ENCODE data around the gene SWI5. TPM values are rescaled to one million over a fixed set of nuclear protein-coding genes. Genes with fewer than 3 reads are reported as not detected.

Gene SWI5
- total and polyA plus RNA-seq, 8 donors, result 6.3 to 20.2 (median 7.3) TPM

- 75 to 80% methylated on average over 12 of the region's 12 CpGs for WGBS, 2 donors
- no peak overlapping the region for H3K27ac ChIP-seq
- H3K4me3 ChIP-seq, result peak overlapping the region; percentile 52 to 98 (median 94)
- H3K27me3 ChIP-seq, result no peaks in the 10 kb centered on the region
- TF ChIP-seq, protein P1, sequence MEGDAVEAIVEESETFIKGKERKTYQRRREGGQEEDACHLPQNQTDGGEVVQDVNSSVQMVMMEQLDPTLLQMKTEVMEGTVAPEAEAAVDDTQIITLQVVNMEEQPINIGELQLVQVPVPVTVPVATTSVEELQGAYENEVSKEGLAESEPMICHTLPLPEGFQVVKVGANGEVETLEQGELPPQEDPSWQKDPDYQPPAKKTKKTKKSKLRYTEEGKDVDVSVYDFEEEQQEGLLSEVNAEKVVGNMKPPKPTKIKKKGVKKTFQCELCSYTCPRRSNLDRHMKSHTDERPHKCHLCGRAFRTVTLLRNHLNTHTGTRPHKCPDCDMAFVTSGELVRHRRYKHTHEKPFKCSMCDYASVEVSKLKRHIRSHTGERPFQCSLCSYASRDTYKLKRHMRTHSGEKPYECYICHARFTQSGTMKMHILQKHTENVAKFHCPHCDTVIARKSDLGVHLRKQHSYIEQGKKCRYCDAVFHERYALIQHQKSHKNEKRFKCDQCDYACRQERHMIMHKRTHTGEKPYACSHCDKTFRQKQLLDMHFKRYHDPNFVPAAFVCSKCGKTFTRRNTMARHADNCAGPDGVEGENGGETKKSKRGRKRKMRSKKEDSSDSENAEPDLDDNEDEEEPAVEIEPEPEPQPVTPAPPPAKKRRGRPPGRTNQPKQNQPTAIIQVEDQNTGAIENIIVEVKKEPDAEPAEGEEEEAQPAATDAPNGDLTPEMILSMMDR (IDR thresholded peaks at IDR 0.05), result no peak
- intact Hi-C loops (cut with DNase I), result no loop called here
- H3K4me1 ChIP-seq, result peaks cover 5 to 18% (median 8%) of the 10 kb centered on the region in 3 donors
- no peak for FAIRE-seq
- no peaks in the 10 kb centered on the region for H3K9me3 ChIP-seq
- no peak for DNase-seq
- H3K36me3 ChIP-seq, result peaks cover 0 to 8% (median 0%) of the 10 kb centered on the region in 3 donors
- no peak for ATAC-seq
Measured at GRCh38 chr9:128323791-128324190, 47.7 kb downstream of the SWI5 start.

DNA sequence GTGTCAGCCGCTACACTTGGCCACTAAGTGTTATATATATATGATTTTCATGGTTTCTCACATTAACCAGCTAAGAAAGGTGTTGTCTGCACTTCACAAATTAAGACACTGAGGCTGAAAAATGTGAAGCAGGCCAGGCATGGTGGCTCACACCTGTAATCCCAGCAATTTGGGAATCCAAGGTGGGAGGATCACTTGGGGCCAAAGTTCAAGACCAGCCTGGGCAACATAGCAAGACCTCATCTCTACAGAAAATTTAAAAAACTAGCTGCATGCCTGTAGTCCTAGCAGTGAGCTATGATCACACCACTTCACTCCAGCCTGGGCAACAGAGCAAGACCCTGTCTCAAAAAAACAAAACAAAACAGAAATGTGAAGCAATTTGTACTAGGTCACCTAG, 48.3 kb downstream of the SWI5 start:
- DNase-seq (no peak), ATAC-seq (no peak), FAIRE-seq (no peak)
- WGBS, 2 donors, result 100% methylated on average over 1 of the region's 1 CpG
- H3K9me3 ChIP-seq, result no peaks in the 10 kb centered on the region
- peaks cover 5 to 18% (median 8%) of the 10 kb centered on the region in 3 donors for H3K4me1 ChIP-seq
- H3K36me3 ChIP-seq, result peaks cover 0 to 8% (median 0%) of the 10 kb centered on the region in 3 donors
- no peak overlapping the region for H3K4me3 ChIP-seq
- TF ChIP-seq, protein P1 (IDR thresholded peaks at IDR 0.05), result no peak
- H3K27ac ChIP-seq, result no peak overlapping the region
- intact Hi-C loops (cut with DNase I), result no loop called here
- H3K27me3 ChIP-seq, result no peaks in the 10 kb centered on the region

- peaks cover 5 to 18% (median 8%) of the 10 kb centered on the region in 3 donors for H3K4me1 ChIP-seq
- no peaks in the 10 kb centered on the region for H3K27me3 ChIP-seq
- ATAC-seq (no peak), DNase-seq (no peak), FAIRE-seq (no peak)
- TF ChIP-seq, protein P1 (IDR thresholded peaks at IDR 0.05), result no peak
- no peak overlapping the region for H3K4me3 ChIP-seq
- H3K36me3 ChIP-seq, result peaks cover 0 to 8% (median 0%) of the 10 kb centered on the region in 3 donors
- H3K27ac ChIP-seq, result no peak overlapping the region
- intact Hi-C loops (cut with DNase I), result no loop called here
- no peaks in the 10 kb centered on the region for H3K9me3 ChIP-seq
- WGBS, 2 donors, result 79 to 89% methylated on average over 13 of the region's 13 CpGs
Measured at GRCh38 chr9:128325629-128326028, 49.6 kb downstream of the SWI5 start.

DNA sequence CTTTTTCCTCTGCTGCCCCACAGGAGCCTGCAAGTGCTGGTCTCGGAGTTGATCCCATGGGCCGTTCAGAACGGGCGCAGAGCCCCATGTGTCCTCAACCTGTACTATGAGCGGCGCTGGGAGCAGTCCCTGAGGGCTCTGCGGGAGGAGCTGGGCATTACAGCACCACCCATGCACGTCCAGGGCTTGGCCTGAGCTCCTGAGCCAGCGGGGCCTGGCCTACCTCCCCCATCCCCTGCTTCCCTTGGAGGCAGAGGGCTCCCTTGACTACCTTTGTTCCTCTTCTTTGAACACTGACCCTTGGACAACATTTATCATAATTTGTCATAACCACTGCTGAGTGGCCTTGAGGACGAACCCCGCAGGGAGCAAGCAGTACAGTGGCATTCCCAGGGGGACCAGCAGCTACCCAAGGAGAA, 57.4 kb downstream of the SWI5 start:
- H3K9me3 ChIP-seq, result no peaks in the 10 kb centered on the region
- no peaks in the 10 kb centered on the region for H3K4me1 ChIP-seq
- no peaks in the 10 kb centered on the region for H3K27me3 ChIP-seq
- ATAC-seq (peak in 1 of 4 donors; percentile 38), DNase-seq (no peak), FAIRE-seq (no peak)
- WGBS, 2 donors, result 60 to 69% methylated on average over 11 of the region's 11 CpGs
- no peak overlapping the region for H3K27ac ChIP-seq
- no peak overlapping the region for H3K4me3 ChIP-seq
- intact Hi-C loops (cut with DNase I), result no loop called here
- TF ChIP-seq, protein P1 (IDR thresholded peaks at IDR 0.05), result no peak
- H3K36me3 ChIP-seq, result peaks cover 0 to 5% (median 0%) of the 10 kb centered on the region in 3 donors

DNA sequence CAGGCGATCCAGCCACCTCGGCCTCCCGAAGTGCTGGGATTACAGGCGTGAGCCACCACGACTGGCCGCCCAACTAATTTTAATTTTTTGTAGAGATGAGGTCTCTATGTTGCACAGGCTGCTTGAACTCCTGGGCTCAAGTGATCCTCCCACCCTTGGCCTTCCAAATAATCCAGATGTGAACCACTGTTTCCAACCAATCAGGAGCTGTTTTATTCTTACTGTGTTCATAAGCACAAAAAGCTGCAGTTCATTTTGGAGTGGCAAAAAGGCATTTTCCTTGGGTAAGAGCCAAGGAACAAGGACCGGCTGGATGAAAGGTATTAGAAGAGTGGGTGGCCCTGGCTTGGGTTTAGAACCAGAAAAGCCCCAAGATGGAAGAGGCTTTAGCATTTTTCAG, 59.1 kb downstream of the SWI5 start:
- Histone ChIP-seq H3K9me3 (no peaks in the 10 kb centered on the region), H3K27ac (no peak overlapping the region), H3K36me3 (peaks cover 0 to 5% (median 0%) of the 10 kb centered on the region in 3 donors), H3K27me3 (no peaks in the 10 kb centered on the region), H3K4me1 (peaks cover 0 to 3% (median 0%) of the 10 kb centered on the region in 3 donors), H3K4me3 (no peak overlapping the region)
- DNase-seq, result no peak
- no peak for ATAC-seq
- FAIRE-seq, result no peak
- WGBS, 2 donors, result 84 to 89% methylated on average over 7 of the region's 7 CpGs
- TF ChIP-seq, protein P1 (IDR thresholded peaks at IDR 0.05), result no peak
- intact Hi-C loops (cut with DNase I), result no loop called here
